GM13976 (cell line): ENCODE data around the gene DPP3.
A peak's percentile ranks its signal among the peaks of the same experiment; 100 is the strongest.

Experiments
- DNase-seq: peaks from one replicate; pipeline ENCODE4 v3.0.0; 2012; ENCODE audit warnings: low spot score
- in situ Hi-C: fragments of 300-500 bp; cut with MboI; formaldehyde crosslinking; loops from one replicate; pipeline ENCODE4 v1.12.0; 2022; ENCODE audit warnings: low sequenced_read_pairs, mixed read lengths, inconsistent platforms; ENCODE audit not compliant: unreplicated experiment
- TF ChIP-seq, protein P1 (sequence below): IDR thresholded peaks from 2 replicates; pipeline ENCODE4 v1.5.1; 2012; ENCODE audit warnings: borderline replicate concordance, mild to moderate bottlenecking; ENCODE audit not compliant: insufficient read depth; ENCODE audit errors: extremely low read depth, missing control alignments, control extremely low read depth

DPP3 gene

DNA sequence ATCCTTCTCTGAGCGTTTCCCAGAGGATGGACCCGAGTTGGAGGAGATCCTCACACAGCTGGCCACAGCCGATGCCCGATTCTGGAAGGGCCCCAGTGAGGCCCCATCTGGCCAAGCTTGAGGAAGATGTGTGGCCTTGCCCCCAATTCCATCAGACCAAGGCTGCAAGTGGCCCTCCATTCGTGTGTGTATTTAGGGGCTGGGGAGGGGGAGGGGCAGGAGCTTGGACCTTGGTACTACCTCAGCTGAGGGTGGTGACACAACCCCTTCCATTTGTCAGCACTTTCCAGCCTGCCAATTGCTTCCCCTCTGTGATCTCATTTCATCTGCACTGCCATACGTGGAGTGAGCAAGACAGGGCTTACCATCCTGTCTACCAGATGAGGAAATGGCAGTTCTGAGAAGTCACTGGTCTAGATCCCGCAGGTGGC is 28.9 kb downstream of the DPP3 start:
- in situ Hi-C loops, result no loop called here
- TF ChIP-seq, protein P1, sequence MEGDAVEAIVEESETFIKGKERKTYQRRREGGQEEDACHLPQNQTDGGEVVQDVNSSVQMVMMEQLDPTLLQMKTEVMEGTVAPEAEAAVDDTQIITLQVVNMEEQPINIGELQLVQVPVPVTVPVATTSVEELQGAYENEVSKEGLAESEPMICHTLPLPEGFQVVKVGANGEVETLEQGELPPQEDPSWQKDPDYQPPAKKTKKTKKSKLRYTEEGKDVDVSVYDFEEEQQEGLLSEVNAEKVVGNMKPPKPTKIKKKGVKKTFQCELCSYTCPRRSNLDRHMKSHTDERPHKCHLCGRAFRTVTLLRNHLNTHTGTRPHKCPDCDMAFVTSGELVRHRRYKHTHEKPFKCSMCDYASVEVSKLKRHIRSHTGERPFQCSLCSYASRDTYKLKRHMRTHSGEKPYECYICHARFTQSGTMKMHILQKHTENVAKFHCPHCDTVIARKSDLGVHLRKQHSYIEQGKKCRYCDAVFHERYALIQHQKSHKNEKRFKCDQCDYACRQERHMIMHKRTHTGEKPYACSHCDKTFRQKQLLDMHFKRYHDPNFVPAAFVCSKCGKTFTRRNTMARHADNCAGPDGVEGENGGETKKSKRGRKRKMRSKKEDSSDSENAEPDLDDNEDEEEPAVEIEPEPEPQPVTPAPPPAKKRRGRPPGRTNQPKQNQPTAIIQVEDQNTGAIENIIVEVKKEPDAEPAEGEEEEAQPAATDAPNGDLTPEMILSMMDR, result no peak
- DNase-seq, result no peak

DNA sequence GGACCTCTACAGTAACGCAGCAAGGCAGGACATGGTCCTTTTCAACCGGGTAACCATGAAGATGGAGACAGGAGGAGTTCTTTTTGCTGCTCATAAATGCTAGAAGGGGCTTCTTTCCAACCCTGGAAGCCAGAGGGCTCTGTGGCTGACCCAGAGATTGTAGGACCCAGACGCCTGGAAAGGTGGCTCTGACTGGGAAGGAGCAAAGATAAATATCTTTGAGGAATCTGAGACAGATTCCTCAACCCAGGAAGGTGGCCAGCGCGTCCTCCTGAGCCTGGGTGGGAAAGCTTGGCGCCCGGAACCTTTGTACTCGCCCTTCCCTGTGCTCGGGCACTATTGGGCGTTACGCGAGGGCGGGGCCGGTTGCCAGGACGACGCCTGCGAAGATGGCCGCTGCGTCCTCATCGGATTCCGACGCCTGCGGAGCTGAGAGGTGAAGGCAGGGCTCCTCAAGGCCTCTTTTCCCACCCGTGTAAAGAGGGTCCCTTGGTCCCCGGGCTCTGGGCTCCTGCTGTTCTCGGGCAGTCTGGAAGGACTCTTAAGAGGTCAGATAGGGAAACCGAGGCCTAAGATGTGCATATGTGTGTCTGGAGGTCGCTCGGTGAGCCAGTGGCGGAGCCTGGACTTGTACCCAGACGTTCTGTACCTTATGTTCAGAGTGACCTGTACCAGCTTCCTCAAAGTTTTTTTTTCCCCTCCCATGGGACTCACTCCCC is 30.2 kb downstream of the DPP3 start, which contains the start of gene BBS1:
Gene BBS1 (plus strand): TSS at position 365 of the 719 bp plus-strand sequence. CDS start 25 bp downstream, at position 390.
- TF ChIP-seq, protein P1, result no peak
- in situ Hi-C loops, result no loop called here
- DNase-seq, result peak; percentile 93

DNA sequence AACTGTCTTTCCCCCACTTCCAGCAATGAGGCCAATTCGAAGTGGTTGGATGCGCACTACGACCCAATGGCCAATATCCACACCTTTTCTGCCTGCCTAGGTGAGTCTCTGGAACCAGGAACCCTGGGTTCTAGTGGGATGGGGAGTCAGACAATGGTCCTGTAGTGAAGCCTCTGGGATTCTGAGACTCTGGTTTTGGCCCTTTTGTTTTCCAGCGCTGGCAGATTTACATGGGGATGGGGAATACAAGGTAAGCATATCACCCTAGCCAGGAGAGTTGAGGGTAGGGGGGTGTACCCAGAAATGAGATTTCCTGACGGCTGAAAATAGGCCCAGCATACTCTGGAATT is 30.7 kb downstream of the DPP3 start:
- DNase-seq, result no peak
- in situ Hi-C loops, result no loop called here
- TF ChIP-seq, protein P1, result no peak

DNA sequence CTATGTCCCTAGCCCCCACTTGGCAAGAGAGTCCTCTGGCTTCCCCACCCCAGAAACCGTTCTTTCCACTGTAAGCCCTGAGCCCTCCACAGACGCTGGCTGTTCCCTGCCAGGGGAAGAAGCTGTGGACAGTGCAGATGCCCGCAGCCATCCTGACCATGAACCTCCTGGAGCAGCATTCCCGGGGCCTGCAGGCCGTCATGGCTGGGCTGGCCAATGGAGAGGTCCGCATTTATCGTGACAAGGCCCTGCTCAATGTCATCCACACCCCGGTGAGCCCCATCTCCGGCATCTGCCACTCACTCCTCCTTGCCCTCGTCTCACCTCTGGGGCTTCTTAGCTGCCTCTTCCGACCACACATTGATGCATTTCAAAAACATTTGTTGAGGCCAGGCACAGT is 43.4 kb downstream of the DPP3 start:
- in situ Hi-C loops, result no loop called here
- TF ChIP-seq, protein P1, result no peak
- DNase-seq, result no peak

DNA sequence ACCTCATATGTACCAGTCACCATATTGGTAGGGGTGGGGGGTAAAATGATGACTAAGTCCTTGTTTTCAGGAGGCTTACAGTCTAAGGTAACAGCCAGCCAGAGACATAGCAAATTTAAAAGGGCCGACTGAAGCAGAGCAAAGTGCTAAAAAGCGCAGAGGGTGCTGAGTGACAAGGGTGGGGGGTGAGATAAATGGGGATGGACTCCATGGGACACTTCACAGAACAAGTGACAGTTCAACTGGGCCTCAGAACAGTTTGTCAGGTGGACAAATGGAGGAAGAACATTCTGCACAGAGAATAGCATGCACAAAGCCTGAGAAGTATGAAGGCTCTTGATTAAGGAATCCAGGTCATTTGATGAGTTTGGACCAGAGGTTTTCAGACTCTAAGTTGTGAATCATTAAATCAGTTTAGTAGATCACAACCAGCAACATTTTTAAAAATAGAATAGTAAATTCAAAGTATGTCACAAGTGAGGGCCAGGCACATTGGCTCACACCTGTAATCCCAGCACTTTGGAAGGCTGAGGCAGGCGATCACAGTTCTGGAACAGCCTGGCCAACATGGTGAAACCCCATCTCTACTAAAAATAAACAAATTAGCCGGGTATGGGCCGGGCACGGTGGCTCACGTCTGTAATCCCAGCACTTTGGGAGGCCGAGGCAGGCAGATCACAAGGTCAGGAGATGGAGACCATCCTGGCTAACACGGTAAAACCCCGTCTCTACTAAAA is 44.2 kb downstream of the DPP3 start:
- in situ Hi-C loops, result no loop called here
- DNase-seq, result no peak
- TF ChIP-seq, protein P1, result no peak

DNA sequence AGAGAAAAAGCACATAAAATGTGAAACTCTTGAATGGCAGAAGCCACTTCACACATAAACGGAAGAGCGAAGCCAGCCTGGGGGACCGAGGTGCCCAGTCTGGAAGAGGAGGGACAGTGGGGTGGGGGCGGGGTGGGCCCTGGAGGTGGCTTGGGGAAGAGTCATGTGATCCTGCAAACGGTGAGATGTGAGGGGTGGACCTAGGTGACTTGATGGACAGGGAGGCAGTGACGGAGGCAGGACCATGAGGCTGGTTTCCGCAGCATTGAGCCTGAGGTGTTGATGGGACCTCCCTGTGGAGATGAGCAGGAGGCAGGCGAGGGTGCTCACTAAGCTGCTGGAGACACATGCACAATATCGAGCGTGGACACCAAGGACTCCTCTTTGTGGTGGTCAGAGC is 48.8 kb downstream of the DPP3 start:
- TF ChIP-seq, protein P1, result no peak
- in situ Hi-C loops, result no loop called here
- no peak for DNase-seq
